LHCN-M2 (cell line): Measurements from ENCODE around the gene MFSD11. TPM values are rescaled to one million over a fixed set of nuclear protein-coding genes. Genes with fewer than 3 reads are reported as not detected.
A peak's percentile ranks its signal among the peaks of the same experiment; 100 is the strongest.
"Not testable (repeated sequence)": the region's sequence is repeated elsewhere in the genome, so short reads cannot be mapped to it uniquely, and the experiment has no call there.

Experiments
- DNase-seq: peaks from one replicate; pipeline ENCODE4 v3.0.0-alpha.2; 2012; ENCODE audit warnings: low read depth
- total RNA-seq: library from RNA; depleted of rRNA; stranded (reverse); fragments of >200 nt; gene quantifications from 2 replicates; pipeline ENCODE4 v1.2.3, GENCODE V29; 2014

MFSD11 gene
- total RNA-seq, 1 experiment from 2014 or later, result 31.0 TPM

DNA sequence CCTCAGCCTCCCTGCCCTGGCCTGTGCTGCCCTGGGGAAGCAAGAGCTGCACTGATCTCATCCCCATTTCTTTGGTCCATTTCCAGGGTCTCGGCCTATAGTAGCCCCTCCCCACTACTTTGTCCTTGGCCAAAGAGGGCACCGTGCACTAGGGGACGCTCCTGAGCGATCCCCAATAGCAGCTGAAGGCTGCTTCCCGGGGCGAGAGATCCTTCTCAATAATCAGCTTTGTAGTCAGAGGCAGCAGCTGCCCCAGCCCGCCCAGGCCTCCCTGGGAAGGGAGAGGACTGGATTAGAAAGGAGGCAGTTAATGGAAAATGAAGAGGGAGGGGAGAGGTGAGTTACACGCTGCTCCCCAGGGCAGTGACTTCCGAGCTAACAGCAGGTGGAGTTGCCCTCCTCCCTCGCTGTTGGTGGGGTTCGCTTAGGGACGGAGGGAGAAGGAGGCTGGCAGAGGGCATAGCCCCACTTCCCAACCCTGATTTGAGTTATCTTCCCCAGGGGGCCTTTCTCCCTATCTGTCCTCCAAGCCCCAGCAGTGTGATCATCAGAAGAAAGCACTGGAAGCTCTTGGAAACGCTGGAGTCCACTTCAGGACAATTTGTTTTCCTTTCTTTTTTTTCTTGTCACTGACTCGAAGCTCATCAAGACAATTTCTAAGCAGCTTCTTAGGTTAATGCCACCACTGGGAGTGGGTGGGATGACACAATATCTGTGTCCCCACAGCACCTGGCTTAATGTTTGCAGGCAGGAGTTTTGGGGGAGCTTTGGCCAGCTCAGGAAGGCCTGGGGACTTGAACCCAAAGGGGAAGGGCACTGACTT lies 29.7 kb upstream of the MFSD11 start:
- DNase-seq, result peak; percentile 70

DNA sequence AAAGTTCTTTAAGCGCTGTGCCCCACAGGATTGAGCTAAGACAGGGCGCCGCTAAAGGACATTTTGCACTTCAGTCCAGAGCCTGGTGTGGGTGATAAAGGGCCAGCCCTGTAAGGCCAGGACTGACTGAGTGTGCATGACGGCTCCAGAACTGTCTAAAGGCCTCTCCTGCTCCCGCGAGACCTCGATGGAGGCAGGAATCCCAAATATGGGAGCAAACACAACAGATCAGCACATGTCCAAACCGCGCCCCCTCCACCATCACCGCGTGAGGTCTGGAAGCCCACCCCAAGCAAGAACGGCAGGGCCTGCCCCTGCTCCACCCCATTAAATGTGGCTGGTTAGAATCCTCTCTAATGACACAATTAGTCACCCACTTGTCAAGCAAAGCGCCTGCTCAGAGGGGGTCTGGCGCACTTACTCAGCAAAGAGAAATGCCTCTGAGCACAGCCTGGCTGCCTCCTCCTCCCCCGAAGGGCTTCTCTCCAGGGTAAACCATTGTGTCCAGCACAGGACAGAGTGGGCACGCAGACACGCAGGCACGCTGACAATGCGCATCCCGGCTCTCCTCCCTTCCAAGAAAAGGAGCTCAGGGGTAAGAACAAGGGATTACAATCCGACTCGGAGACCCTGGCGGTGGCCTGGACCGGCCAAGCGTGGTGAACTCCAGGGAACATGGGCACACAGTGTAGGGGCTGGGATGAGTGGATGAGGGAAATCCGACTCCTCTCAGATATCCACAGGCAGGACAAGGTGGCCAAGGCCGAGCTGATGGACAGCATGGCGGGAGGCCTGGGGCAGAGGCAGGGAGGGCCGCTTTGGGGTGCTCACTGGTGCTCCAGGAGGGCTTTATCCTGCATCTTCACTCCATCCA lies 28.6 kb upstream of the MFSD11 start:
- DNase-seq, result peak; percentile 98

DNA sequence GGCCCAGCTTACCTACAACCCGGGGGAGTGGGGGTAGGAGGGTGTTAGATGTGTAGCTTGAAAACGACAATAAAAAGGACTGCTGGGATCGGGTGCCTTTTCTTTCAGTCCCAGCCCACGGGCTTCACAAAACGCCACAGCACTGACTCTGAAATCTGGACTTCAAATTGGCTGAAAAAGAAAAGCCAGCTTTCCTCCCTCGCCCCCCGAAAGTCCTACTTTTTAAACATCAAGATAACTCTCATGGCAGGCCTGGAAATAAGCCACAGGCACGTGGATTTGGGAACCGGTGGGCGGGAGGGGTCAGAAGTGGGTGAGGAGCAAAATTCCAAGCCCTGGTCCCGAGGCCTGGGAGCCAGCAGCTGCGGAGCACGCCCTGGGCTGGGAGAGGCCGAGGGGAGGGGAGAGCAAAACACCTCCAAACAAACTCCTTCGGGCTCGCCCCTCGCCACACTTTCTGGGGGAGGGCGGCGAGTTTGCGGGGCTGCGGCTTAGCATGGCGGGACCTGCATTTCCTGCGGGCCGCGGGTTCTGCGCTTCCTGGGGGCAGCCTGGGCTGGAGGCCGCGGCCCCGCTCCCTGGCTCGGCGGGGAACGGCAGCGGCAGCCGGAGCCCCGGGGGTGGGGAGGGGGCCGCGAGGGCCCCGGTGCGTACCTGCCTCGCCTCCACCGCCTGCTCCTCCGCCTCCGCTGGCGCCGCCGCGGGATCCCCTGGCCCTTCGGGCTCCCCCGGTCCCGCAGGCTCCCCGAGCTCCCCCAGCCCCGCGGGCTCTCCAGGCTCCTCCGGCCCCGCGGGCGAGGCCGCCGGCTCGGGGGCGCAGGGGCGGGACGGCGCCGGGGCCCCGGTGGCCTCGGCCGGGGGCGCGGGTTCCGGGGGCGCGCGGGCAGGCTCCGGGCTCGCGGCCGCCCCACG lies 27.7 kb upstream of the MFSD11 start:
- not testable (repeated sequence) for DNase-seq

DNA sequence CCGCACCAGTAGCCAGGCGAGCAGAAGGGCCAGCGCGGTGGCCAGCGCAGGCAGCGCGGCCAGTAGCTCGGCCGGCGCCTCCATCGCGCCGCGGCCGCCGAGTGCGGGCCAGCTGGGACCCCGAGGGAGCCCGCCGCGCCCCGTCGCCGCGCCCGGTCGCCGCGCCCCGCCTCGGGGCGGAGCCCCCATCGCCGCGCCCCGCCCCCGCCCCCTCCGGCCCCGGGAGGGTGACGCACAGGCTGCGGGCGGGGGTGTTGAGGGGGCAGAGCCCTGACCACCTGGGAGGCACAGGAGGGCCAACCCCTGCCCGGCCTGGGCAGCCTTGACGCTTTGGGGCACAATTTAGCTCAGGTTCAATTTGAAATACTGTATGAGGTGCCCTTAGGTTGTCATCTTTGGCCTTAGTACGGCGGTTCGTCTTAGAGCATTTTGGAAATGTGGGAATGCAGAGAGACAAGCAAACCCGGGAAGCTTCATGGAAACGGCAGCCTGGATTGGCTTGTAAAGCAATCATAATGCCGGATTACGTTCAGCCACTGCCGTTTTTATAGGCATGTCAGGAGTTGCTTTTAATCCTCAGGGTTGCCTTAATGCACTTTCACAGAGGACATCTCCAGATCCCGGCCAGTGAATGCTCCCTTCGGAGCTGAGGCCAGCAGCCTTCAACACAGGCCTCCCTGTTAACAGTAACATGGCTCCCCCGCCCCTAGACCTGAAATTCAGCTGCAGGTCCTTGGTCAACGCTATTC lies 26.9 kb upstream of the MFSD11 start, which contains the start of gene MXRA7:
Gene MXRA7 (minus strand): TSS at position 103 of the 749 bp plus-strand sequence. CDS start 19 bp downstream, at position 84.
- DNase-seq, result peak; percentile 77

DNA sequence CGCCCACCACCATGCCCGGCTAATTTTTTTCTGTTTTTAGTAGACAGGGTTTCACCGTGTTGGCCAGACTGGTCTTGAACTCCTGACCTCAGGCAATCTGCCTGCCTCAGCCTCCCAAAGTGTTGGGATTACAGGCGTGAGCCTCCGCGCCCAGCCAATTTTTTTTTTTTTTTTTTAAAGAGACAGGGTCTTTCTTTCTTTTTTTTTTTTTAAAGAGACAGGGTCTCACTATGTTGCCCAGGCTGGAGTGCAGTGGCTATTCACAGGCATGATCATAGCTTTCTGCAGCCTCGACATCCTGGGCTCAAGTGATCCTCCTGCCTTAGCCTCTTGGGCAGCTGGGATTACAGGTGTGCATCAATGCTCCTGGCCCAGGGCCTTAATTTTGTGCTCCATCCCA lies 25.6 kb upstream of the MFSD11 start:
- DNase-seq, result not testable (repeated sequence)

DNA sequence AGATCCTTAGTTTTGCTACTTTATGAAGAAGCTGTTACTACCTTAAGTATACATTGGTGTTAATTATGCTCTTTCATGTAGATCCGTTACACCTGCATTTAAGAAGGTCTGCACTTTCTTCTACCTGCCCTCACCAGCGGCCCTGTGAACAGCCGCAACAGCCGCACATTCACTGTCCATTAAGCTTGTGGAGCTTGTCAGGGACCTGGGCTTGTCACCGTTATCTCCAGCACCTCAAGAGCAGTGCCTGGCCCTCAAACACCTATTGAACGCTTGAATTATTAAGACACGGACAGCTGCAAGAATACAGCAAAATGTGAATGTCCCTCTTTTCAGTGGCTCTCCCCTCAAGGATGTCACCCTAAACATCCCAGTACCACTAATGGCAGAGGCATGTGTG lies 24.2 kb upstream of the MFSD11 start:
- no peak for DNase-seq

DNA sequence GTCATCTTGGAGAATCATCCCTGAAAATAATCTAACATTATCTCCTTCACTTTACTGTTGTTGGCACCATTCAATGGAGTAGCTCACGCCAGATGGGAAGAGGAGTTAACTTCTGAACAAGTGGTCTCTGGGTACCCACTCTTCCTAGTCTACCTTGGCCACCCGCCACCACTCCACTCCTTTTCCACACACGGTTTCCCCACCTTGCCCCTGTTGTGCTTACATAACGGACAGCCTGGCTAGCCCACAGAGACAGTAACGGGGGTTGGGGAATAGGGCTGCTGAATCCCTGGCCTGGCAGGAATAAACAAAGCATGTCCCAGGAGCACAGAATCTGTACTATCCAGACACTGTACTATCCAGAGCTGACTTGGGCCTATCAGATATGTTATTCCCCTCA lies 23.6 kb upstream of the MFSD11 start:
- no peak for DNase-seq

DNA sequence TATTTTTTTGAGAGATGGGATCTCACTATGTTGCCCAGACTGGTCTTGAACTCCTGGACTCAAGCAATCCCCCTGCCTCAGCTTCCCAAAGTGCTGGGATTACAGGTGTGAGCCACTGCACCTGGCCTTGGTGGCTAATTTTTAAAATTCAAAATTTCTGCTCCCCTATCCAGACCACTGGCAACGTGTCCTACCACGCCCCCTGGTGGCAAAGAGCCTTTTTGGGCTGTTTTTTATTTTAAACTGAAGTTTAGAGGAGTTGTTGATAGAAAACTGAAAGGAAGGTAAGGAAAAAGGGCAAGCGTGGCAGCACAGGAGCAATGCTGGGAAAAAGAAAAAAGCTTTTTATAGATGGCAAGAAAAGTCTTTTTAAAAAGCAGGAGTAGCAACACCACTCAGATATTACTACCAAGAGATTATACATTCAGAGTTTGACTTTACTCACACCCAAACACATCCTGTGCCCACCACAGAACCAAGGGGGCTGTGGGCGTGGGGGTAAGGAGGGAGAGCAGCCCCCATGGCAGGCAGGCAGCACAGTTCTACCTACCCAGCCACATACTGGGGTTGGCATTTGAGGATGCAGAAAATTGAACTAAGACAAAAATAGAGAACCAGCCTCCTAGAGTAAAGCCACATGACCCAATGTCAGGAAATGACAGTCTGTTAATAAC lies 23.0 kb upstream of the MFSD11 start:
- DNase-seq, result no peak

DNA sequence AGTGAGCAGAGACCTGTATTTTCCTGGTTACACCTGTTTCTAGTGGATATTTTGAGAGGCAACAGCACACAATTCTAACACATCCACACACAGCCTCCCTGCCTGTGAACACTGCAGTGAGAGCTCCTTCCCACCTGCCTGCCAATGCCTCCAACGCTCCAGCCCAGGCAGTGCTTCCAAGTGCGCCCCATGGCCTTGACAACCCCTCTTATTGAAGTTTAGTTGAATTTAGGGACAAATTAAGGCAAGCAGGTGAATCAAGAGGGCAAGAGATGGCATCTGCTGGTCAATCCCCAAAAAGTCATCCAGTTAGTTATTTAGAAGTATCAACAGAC lies 22.5 kb upstream of the MFSD11 start:
- DNase-seq, result no peak

DNA sequence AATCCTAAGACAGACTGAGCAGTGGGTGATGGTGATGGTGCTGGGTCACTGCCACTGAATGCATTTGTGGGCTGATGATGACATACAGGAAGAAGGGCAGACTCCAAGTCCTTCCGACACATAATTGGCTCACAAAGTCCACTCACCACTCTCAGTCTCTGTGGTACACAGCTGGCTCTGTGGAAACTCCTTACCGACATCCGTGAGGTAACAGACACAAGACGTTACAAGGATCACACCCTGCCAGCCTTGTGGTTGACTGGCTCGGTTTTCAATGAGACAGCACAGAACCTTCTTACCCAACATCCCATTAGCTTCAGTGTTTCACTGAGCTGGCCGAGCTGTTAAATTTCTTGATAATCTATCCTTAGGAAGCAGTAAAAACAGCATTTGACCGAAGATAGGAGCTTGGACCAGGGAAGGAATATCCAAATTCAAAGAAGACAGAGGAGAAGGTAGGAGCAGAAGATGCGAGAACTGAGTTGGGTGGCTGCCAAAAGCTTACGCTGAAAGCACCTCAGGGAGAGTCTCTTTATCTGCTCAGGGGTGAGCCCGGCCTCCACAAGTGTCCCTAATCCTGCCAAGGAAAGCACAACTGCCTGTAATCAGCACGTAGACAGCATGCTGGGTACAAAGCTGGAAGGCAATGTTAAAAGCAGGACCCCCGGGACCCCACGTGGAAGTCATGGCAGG lies 21.6 kb upstream of the MFSD11 start:
- DNase-seq, result peak; percentile 100

DNA sequence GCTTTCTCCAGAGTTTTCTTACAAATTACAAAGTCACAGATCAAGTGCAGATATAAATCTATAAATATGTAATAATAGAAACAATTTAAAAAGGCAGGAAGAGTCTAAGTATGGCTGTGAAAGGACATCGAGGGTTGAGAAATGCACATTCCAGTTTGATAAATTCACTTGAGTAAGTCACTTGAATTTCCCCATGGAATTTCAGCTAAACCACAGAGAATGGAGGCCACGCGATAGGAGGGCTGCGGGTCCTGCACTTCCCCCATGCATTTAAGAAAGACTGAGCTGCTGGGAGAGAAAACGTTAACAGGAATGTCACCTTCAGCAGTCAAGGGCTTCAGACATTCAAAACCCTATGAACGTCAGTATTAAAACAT lies 21.1 kb upstream of the MFSD11 start:
- DNase-seq, result peak; percentile 85

DNA sequence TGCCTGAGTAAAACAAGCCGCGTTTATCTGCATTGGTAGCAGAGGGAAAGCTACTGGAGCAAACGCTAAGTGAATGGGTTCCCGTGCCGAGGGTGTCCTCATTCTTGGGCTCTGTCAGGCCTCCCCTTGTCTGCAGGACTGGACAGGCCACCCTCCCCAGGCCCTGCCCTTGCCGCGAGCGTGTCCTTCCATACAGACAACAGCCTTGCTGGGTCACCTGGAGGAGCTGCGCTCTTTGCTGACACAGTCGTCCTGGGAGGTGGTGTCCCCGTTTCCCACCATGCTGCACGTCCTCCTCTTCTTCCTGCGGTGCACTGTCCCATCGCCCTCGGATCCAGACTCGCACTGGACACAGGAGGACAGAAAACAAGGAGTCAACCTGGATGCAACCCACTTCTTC lies 19.4 kb upstream of the MFSD11 start:
- DNase-seq, result no peak

DNA sequence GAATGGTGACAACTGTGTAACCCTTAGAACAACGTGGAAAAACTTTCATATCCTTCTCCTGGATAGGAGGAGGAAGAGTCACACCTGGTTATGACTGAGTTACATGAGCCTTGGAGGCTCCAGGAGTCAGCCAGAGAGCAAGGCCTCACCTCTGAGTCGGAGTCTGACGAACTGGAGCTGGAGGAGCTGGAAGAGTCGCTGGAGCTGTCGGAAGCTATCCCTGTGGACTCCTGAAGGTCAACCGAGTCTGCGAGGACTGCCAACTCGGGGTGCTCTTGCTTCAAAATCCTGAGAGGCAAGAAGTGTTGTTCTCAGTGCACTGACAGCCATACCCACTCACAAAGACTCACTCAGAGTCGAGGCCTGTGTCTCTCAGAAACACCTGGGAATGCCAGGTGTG lies 17.7 kb upstream of the MFSD11 start:
- no peak for DNase-seq

DNA sequence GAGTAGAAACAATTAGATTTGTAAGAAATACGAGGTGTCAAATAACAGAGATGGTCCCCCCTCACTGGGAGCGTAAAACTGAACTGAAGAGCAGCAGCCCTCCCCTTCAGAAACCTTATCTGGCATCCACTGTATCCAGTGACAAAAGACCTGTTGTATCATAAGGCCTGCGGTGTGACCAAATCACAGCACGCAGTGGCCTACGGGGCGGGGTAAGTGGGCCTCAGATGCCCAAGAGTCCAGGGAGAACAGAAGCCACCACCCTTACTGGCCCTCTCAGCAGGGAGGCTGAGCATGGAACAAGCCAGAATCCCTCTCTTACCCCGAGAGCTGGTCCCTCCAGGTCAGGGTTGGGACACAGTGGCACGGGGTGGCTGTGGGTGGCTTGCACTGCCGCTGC lies 17.0 kb upstream of the MFSD11 start:
- DNase-seq, result no peak

DNA sequence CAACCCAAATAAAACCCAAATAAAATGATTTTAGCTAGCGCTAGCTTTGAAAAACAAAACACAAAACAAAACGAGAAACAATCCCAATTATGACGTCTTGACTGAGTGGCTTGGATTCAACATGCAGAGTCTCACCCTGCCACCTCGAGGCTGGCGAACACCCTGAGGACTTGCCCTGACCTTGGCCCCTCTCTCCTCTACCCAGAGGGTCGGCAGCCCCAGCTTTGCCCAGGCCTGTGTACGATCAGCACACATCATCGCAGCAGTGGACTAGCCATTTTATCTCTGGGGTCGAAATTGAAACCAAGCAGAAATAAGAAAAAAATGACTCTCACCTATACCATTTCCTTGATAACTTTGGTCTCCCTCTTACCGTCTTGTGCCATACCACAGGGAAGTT lies 16.5 kb upstream of the MFSD11 start:
- DNase-seq, result no peak

DNA sequence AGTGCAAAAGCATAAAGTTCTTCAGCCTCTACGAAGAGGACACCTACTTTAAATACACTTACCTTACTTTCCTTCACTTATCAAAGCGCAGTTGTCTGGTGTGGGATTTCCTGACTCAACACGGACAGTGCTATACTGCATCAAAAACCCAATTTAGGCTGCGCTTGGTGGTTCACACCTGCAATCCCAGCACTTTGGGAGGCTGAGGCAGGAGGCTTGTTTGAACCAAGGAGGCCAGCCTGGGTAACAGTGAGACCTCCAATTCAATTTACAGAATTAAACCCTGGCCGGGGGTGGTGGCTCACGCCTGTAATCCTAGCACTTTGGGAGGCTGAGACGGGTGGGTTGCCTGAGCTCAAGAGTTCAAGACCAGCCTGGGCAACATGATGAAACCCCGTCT lies 15.6 kb upstream of the MFSD11 start:
- DNase-seq, result no peak

DNA sequence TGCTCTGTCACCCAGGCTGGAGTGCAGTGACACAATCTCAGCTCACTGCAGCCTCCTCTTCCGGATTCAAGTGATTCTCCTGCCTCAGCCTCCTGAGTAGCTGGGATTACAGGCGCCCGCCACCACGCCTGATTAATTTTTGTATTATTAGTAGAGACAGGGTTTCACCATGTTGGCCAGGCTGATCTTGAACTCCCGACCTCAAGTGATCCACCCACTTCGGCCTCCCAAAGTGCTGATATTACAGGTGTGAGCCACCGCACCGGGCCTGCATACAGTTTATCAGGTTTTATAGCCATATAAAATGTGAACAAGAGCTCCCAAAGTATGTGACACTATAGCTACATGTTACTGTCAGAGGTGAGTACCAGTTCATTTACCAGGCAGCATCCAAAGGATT lies 14.9 kb upstream of the MFSD11 start:
- DNase-seq, result not testable (repeated sequence)

DNA sequence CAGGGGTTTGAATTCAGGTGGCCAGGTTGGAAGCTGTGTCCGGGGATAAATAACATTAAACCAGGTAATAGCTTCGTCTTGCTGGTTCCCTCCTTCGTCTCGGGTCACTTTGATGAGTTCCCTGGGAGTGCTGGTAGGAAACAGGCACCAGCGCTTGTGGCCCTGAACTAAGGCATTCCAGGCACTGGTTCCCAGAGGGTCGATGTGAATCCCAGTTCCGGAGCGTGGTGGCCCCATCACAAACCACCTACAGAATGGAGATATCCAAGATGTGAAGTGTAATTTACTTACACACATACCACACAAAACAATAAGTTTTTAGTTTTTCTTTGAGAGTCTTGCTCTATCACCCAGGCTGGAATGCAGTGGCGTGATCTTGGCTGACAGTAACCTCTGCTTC lies 14.1 kb upstream of the MFSD11 start:
- no peak for DNase-seq

DNA sequence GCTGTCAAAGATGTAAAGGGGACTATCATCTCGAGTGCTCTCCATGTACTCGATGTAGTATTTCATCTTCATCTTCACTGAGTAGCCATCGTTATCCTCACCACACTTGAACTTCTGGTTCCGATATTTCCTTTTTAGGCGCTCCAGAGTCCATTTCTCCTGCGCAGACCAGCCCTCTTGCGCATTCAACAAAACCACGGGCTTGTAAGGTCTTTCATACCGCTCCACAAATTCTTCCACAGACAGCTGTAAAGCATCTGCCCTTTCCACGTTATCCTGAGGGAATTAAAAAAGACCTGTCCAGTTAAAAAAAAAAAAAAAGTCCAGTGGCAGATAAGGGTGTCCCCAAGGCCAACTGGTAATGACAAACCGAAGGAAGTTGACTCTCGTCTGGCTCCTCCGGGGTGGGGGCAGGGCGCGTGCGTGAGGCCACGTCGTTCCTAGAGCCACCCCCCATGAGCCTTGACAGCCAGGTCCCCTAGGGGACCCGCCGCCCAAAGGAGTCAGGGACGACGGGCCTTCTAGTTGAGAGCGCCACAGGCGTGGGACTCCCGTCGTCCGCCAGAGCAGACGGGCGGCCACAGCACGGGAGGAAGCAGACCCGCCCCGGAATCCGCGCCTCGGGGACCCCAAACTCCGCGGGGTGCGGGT lies 12.2 kb upstream of the MFSD11 start:
- DNase-seq, result peak; percentile 34
